ENCODE results near the gene TASP1.

DNA sequence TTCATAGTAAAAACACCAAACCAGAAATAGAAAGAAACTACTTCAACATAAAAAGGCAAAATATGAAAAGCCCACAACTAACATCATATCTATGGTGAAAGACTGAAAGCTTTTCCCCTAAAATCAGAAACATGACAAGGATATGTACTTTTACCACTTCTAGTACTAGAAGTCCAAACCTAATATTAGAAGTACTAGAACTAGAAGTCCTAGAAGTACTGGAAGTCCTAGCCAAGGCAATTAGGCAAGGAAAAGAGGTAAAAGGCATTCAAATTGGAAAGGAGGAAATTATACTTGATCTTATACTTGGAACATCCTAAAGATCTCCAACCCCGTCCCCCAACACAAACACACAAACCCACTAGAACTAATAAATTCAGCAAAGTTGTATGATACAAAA lies 74.9 kb downstream of the TASP1 start:
- TF ChIP-seq POLR2A (IDR thresholded peaks at IDR 0.05; ENCODE audit: low read depth, low read length) (no peak), HDAC6 (IDR thresholded peaks at IDR 0.05; ENCODE audit: unreplicated experiment) (no peak), GABPA (IDR thresholded peaks at IDR 0.05; ENCODE audit: low read depth) (no peak), CHD1 (IDR thresholded peaks at IDR 0.05; ENCODE audit: low read depth, low read length) (no peak), NFIC (IDR thresholded peaks at IDR 0.05; ENCODE audit: low read depth, low read length) (no peak)

All from GM12878 (cell line).